GM10847 (cell line): ENCODE results near the gene PHLDA2.

Experiments
- POLR2A ChIP-seq: IDR thresholded peaks from 2 replicates; pipeline ENCODE4 v1.6.1; 2011; ENCODE audit not compliant: insufficient read length; ENCODE audit errors: extremely low read depth

Gene PHLDA2

GRCh38 chr11:2898366-2899079, 30.7 kb downstream of the PHLDA2 start:
- no peak for TF ChIP-seq POLR2A

DNA sequence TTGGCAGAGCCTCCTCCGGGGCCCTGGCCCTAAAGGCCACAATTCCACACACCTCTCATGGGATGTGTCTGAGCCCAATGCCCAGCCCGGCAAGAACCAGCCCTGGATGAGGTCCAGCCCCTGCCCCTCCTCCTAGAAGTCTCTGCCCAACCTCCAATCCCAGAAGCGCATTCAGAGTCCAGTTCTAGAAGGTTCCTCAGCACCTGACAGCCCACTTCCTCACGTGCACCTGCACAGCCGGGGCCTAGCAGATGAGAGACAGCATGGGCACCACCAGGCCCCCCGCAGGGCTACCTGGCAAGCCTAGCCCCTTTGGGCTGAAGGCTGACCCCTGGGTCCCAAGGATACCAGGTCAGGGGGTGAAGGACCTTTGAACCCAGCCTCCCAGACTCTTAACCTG, 32.2 kb downstream of the PHLDA2 start:
- no peak for TF ChIP-seq POLR2A

- TF ChIP-seq POLR2A = no peak
Observed at GRCh38 chr11:2896047-2896446, 33.2 kb downstream of the PHLDA2 start.

DNA sequence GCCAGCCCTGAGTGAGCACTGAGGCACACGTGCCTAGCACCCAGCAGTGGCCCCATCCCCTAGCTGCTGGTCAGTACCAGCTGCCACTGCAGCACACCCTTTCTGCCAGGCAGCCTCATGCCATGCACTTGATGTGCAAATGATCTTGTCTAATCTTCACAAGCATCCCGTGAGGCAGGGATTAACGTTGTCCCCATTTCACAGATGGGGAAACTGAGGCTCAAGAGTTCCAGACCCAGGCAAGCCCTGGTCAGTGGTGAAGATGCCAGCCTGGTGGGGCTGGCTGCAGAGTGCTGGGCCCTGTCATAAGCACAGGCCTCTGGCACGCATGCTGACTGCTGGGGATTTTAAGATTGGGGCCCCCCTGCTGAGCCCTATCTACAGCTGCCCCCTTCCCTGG, 35.3 kb downstream of the PHLDA2 start:
- no peak for TF ChIP-seq POLR2A

DNA sequence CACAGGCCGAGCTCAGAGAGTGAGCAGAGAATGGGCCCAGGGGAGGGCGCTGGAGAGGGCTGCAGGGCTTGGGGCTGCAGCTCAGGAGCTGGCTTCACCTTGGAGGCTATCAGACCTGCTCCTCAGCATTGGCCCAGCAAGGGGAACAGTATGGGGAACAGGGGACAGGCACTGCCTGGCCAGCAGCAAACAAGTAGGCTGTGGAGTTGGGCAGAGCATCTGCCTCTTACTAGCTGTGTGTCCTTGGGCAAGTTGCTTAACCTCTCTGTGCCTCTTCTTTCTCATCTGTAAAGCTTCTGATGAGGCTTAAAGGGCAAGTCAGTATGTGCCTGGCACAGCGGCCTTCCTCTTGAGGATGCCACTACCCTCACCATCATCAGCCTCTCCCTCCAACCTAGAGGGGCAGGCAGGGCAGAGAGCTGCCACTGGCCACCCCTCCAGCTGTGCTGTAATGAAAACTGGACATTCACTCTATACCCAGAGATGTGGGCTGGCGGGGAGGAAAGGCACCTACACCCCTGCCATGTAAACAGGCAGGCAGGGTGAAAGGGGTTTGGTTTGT, 36.2 kb downstream of the PHLDA2 start:
- no peak for TF ChIP-seq POLR2A

GRCh38 chr11:2892215-2892966, 36.8 kb downstream of the PHLDA2 start:
- TF ChIP-seq POLR2A = no peak

- TF ChIP-seq POLR2A = no peak
Observed at GRCh38 chr11:2891326-2892214, 37.6 kb downstream of the PHLDA2 start.

GRCh38 chr11:2890466-2891294, 38.5 kb downstream of the PHLDA2 start:
- no peak for TF ChIP-seq POLR2A

DNA sequence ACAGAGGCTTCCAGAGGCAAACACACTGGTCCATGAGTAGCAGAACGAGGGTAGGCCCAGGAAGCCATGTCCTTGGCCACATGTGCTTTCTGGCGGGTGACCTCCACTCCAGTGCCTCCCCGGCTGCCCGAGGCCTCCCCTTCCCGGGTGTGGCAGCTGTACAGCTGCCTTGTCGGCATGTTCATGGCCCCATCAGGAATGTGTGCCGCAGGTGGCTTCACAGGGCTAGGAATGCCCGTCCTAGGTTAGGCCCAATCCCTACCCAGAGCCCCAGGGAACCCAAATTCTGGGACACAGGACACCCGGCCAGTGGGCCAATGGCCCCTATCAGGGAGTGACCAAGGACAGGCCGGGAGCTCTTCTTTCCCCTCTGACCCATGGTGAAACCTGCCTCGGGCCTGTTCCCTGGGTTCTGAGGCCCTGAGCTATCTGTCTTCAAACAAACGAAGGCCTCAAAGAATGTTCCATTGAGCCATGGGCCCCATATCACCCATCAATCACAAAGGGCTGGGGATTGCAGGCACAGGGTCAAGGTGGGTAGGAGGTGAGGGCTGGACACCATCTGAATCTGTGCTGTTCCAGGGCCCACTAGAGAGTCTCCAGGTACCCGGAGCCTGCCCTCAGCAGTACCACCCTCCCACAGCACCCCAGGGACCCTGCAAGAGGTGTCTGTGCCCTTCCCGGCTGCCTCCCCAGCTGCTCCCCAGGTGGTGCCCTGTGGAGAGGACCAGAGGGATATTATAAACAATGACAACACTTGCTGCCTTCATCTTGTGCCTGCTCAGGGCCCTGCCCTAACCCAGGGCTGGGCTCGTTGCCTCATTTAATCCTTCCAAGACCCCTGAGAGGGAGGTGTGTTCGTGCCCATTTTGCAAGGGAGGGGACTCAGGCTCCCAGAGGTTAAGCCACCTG, 39.6 kb downstream of the PHLDA2 start:
- no peak for TF ChIP-seq POLR2A

DNA sequence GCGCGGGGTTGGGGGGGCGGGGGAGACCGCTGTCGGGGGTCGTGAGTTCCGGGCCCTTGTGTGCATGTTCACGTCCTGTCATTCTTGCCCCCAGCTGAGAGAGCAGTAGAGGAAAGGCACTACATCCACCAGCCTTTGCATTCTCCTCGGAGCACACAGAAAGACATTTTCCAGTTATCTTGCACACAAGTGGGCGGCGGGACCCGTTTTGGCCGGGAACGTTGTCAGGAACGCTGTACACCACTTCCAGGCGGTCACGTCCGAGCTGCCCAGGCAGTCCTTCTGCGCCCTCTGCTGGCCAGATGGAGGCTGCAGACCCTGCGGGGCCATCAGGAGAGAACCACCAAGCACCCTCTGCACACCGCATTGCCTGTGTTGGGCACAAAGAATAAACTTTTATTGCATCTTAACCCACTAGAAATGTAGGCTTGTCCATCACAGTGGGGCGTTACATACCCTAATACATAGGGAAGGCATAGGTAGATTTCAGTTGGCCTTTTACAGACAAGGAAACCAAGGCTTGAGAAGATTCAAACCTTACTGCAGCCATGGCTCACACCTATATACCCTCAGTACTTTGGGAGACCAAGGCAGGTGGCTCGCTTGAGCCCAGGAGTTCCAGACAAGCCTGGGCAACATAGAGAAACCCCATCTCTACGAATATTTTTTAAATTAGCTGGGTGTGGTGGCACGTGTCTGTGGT, 40.8 kb downstream of the PHLDA2 start:
- no peak for TF ChIP-seq POLR2A

DNA sequence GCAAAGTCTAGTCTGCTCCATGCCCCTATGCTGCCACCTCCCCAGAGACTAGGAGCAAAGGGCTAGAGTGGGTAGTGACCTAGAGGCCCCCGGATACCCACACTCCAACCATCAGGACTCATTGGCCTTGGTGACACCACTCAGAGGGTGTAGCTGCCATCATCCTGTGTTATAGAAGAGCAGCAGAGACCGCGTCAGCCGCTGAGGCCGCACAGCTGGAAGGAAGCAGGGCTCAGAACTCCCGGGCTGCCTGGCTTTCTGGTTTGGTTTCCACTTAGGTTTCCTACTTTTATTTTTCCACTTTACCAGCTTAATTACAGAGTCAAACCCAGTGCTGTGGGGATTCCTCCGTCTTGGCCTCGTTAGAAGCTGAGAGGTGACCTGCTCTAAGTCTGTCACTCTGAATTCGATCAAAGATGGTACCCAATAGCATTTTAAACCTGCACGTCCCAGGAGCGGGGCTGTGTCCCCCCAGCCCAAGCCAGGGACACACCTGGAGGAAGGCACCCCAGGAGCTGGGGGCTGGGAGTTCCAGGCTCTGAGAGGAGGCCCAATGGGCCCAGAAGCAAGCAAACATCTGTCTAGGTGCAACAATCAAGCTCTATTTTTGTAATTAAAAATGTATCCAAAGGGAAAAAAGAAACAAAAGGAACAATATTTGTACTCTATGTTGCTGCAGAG, 41.6 kb downstream of the PHLDA2 start:
- TF ChIP-seq POLR2A = no peak

- no peak for TF ChIP-seq POLR2A
Observed at GRCh38 chr11:2886936-2887335, 42.3 kb downstream of the PHLDA2 start.
